ENCODE data around the gene NRCAM. TPM values are rescaled to one million over a fixed set of nuclear protein-coding genes. Genes with fewer than 3 reads are reported as not detected.

The NRCAM gene
- total RNA-seq, 1 experiment from 2014 or later, result 2.7 TPM

DNA sequence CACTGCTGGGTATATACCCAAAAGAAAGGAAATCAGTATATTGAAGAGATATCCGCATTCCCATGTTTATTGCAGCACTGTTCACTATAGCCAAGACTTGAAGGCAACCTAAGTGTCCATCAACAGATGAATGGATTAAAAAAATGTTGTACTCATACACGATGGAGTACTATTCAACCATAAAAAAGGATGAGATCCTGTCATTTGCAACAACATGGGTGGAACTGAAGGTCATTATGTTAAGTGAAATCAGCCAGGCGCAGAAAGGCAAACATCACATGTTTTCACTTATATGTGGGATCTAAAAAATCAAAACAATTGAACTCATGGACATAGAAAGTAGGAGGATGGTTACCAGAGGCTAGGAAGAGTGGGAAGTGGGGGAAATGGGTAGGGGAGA, 19.3 kb downstream of the NRCAM start:
- no peaks in the 10 kb centered on the region for H3K27me3 Mint-ChIP-seq (ENCODE audit: low read depth)
- H3K4me1 Mint-ChIP-seq, result no peaks in the 10 kb centered on the region
- ChIA-PET POLR2A (no interaction called here), CTCF (no interaction called here)
- TF ChIP-seq GRHL2 (CRISPR knock-in tag; IDR thresholded peaks at IDR 0.05; ENCODE audit: insufficient replicate concordance, severe bottlenecking) (no peak), EMX1 (CRISPR knock-in tag; IDR thresholded peaks at IDR 0.05) (no peak), ATF3 (CRISPR knock-in tag; conservative IDR thresholded peaks at IDR 0.05) (no peak), PRRX2 (CRISPR knock-in tag; IDR thresholded peaks at IDR 0.05) (no peak), SMAD3 (CRISPR knock-in tag; IDR thresholded peaks at IDR 0.05; ENCODE audit: borderline replicate concordance) (no peak), CBFB (CRISPR knock-in tag; IDR thresholded peaks at IDR 0.05; ENCODE audit: low read depth) (no peak), FOXP1 (CRISPR knock-in tag; IDR thresholded peaks at IDR 0.05; ENCODE audit: borderline replicate concordance) (no peak), CREB1 (CRISPR knock-in tag; IDR thresholded peaks at IDR 0.05) (no peak), ZBTB21 (CRISPR knock-in tag; IDR thresholded peaks at IDR 0.05; ENCODE audit: borderline replicate concordance) (no peak)
- TF ChIP-seq, protein P1, sequence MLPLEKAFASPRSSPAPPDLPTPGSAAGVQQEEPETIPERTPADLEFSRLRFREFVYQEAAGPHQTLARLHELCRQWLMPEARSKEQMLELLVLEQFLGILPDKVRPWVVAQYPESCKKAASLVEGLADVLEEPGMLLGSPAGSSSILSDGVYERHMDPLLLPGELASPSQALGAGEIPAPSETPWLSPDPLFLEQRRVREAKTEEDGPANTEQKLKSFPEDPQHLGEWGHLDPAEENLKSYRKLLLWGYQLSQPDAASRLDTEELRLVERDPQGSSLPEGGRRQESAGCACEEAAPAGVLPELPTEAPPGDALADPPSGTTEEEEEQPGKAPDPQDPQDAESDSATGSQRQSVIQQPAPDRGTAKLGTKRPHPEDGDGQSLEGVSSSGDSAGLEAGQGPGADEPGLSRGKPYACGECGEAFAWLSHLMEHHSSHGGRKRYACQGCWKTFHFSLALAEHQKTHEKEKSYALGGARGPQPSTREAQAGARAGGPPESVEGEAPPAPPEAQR (CRISPR knock-in tag; IDR thresholded peaks at IDR 0.05), result no peak
- ATAC-seq, result no peak
- peaks cover 11% of the 10 kb centered on the region for H3K9me3 Mint-ChIP-seq
- no peak overlapping the region for H3K4me3 Mint-ChIP-seq
- DNase-seq (ENCODE audit: low spot score), result no peak
- no peak overlapping the region for H3K27ac Mint-ChIP-seq
- no peaks in the 10 kb centered on the region for H3K36me3 Mint-ChIP-seq

- Mint-ChIP-seq H3K9me3 (peaks cover 11% of the 10 kb centered on the region), H3K27me3 (ENCODE audit: low read depth) (no peaks in the 10 kb centered on the region), H3K27ac (no peak overlapping the region), H3K4me3 (no peak overlapping the region), H3K4me1 (no peaks in the 10 kb centered on the region), H3K36me3 (no peaks in the 10 kb centered on the region)
- TF ChIP-seq ELF4 (CRISPR knock-in tag; IDR thresholded peaks at IDR 0.05; ENCODE audit: low read depth), result no peak
- TF ChIP-seq ATF3 (CRISPR knock-in tag; conservative IDR thresholded peaks at IDR 0.05), result no peak
- TF ChIP-seq CBFB (CRISPR knock-in tag; IDR thresholded peaks at IDR 0.05; ENCODE audit: low read depth), result no peak
- TF ChIP-seq ZNF232 (CRISPR knock-in tag; IDR thresholded peaks at IDR 0.05), result no peak
- TF ChIP-seq, protein P2, sequence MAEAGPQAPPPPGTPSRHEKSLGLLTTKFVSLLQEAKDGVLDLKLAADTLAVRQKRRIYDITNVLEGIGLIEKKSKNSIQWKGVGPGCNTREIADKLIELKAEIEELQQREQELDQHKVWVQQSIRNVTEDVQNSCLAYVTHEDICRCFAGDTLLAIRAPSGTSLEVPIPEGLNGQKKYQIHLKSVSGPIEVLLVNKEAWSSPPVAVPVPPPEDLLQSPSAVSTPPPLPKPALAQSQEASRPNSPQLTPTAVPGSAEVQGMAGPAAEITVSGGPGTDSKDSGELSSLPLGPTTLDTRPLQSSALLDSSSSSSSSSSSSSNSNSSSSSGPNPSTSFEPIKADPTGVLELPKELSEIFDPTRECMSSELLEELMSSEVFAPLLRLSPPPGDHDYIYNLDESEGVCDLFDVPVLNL (CRISPR knock-in tag; IDR thresholded peaks at IDR 0.05; ENCODE audit: borderline replicate concordance, low read depth), result no peak
- DNase-seq (ENCODE audit: low spot score) (no peak), ATAC-seq (no peak)
- POLR2A ChIA-PET, result no interaction called here
- CTCF ChIA-PET, result no interaction called here
Observed at GRCh38 chr7:108434010-108434409, 22.2 kb downstream of the NRCAM start.

DNA sequence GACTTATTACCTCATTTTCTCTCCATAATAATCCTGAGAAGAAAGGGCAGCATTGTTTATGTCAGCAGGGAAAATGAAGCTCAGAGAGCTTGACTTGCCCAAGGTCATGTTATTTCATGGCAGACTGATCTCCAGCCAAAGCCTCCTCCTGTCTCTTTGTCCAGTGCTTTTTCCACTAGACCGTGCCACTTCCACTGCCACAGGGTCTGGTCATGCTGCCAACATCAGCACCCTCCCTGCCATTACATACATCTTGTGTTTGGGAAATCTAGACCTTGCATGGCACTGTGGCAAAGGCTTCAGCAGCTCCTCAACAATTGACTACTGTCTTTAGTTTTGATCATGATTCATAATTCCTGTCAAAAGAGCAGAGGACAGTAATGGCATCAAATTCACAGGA, 25.1 kb downstream of the NRCAM start:
- Mint-ChIP-seq H3K27me3 (ENCODE audit: low read depth) (no peaks in the 10 kb centered on the region), H3K4me1 (no peaks in the 10 kb centered on the region), H3K9me3 (peaks cover 7% of the 10 kb centered on the region), H3K27ac (no peak overlapping the region), H3K4me3 (no peak overlapping the region), H3K36me3 (no peaks in the 10 kb centered on the region)
- ATAC-seq, result no peak
- ChIA-PET CTCF (no interaction called here), POLR2A (no interaction called here)
- DNase-seq (ENCODE audit: low spot score), result no peak
- TF ChIP-seq ELF4 (CRISPR knock-in tag; IDR thresholded peaks at IDR 0.05; ENCODE audit: low read depth) (no peak), TEAD1 (CRISPR knock-in tag; IDR thresholded peaks at IDR 0.05) (no peak)

DNA sequence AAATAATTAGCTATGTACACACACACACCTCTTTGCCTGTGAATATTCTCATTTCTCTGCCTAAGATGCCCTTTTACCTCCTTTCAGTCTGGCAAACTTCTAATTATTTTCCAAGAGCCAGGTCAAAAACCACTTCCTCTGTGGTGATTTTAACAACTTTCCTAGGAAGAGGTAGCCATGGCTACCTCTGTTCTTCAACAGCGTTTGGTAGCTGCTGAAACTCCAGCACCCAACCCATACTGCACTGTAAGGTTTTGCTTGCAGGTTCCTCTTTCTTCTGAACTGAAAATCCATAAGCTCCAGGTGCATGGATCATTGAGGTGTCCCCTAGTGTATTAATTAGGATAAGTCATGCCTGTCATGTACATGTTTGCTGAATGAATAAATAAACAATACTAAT, 25.6 kb downstream of the NRCAM start:
- TF ChIP-seq, protein P1 (CRISPR knock-in tag; IDR thresholded peaks at IDR 0.05), result no peak
- no peak for TF ChIP-seq ATF1 (CRISPR knock-in tag; IDR thresholded peaks at IDR 0.05)
- no peak for TF ChIP-seq SMAD4 (CRISPR knock-in tag; IDR thresholded peaks at IDR 0.05)
- no peak for TF ChIP-seq ZNF396 (CRISPR knock-in tag; IDR thresholded peaks at IDR 0.05; ENCODE audit: borderline replicate concordance)
- no peak for TF ChIP-seq USF1 (CRISPR knock-in tag; IDR thresholded peaks at IDR 0.05)
- TF ChIP-seq IRF1 (CRISPR knock-in tag; IDR thresholded peaks at IDR 0.05), result no peak
- ChIA-PET POLR2A (no interaction called here), CTCF (no interaction called here)
- no peak overlapping the region for H3K4me3 Mint-ChIP-seq
- H3K36me3 Mint-ChIP-seq, result no peaks in the 10 kb centered on the region
- H3K27me3 Mint-ChIP-seq (ENCODE audit: low read depth), result no peaks in the 10 kb centered on the region
- DNase-seq (ENCODE audit: low spot score), result no peak
- ATAC-seq, result no peak
- no peak overlapping the region for H3K27ac Mint-ChIP-seq
- no peaks in the 10 kb centered on the region for H3K4me1 Mint-ChIP-seq
- H3K9me3 Mint-ChIP-seq, result peaks cover 7% of the 10 kb centered on the region
